AG04449 (cell line): Measurements from ENCODE around the gene SLC25A33.

Source experiments
- CTCF ChIA-PET: fragments of 350-600 bp; formaldehyde crosslinking; extraction: SDS; loops from one replicate; lab custom pipeline; 2021; ENCODE audit warnings: antibody characterized with exemption; lab: Yijun Ruan, JAX
- POLR2A ChIA-PET: fragments of 400-600, 350-600 bp; formaldehyde crosslinking; extraction: SDS; loops from one replicate; lab custom pipeline; 2020; ENCODE audit warnings: antibody characterized with exemption, inconsistent platforms; lab: Yijun Ruan, JAX
- DNase-seq: peaks from one replicate; pipeline ENCODE4 v3.0.0-alpha.2; 2010; ENCODE audit warnings: low read depth, low spot score
- H3K4me3 ChIP-seq: 2 replicates; pipeline ENCODE4 v1.5.1; 2011; ENCODE audit warnings: low read depth, mild to moderate bottlenecking, control low read depth, low read length
- TF ChIP-seq, protein P1 (sequence below): IDR thresholded peaks from one replicate; pipeline ENCODE4 v1.5.1; 2011; ENCODE audit warnings: mild to moderate bottlenecking, moderate library complexity, low read length, control low read depth, inconsistent platforms; ENCODE audit not compliant: insufficient read depth; ENCODE audit errors: missing control alignments

Gene SLC25A33

DNA sequence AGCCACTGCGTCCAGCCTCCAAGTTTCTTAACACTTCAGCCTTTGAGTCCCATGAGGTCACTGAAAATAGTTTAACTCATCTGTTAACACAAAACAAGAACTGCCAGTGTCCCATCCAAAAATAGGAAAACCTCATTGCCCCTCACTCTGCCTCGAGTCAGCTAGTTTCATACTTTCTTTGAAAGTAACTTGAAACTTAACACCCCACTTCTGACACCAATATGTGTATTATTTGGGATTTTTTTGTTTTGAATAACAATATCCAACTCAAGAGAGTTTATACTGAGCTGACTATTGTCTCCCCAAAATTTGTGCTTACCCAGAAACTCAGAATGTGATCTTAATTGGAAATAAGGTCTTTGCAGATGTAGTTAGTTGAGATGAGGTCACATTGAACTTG lies 95.3 kb downstream of the SLC25A33 start:
- CTCF ChIA-PET, result interaction anchor here (0.6 to 11.4 kb wide), 2 partner anchors 7 to 314 kb away, joined by 3 to 122 read pairs; no protein-coding TSS in a partner anchor
- DNase-seq, result no peak
- H3K4me3 ChIP-seq, result no peak overlapping the region
- POLR2A ChIA-PET, result no interaction called here
- TF ChIP-seq, protein P1, sequence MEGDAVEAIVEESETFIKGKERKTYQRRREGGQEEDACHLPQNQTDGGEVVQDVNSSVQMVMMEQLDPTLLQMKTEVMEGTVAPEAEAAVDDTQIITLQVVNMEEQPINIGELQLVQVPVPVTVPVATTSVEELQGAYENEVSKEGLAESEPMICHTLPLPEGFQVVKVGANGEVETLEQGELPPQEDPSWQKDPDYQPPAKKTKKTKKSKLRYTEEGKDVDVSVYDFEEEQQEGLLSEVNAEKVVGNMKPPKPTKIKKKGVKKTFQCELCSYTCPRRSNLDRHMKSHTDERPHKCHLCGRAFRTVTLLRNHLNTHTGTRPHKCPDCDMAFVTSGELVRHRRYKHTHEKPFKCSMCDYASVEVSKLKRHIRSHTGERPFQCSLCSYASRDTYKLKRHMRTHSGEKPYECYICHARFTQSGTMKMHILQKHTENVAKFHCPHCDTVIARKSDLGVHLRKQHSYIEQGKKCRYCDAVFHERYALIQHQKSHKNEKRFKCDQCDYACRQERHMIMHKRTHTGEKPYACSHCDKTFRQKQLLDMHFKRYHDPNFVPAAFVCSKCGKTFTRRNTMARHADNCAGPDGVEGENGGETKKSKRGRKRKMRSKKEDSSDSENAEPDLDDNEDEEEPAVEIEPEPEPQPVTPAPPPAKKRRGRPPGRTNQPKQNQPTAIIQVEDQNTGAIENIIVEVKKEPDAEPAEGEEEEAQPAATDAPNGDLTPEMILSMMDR, result no peak
